Mononuclear cell (primary cell): ENCODE measurements around the gene CTNNA3. TPM values are rescaled to one million over a fixed set of nuclear protein-coding genes. Genes with fewer than 3 reads are reported as not detected.

Experiments
- H3K27me3 ChIP-seq: 2 replicates; pipeline ENCODE4 v1.6.0; 2011; ENCODE audit warnings: low read length, control low read depth; ENCODE audit not compliant: insufficient read depth
- H3K4me1 ChIP-seq: 2 replicates; pipeline ENCODE4 v1.5.1; 2011; ENCODE audit warnings: mild to moderate bottlenecking, low read length, control low read depth; ENCODE audit not compliant: insufficient read depth
- H3K4me3 ChIP-seq: 2 replicates; pipeline ENCODE4 v1.5.1; 2011; ENCODE audit warnings: mild to moderate bottlenecking, low read length, moderate library complexity
- H3K9me3 ChIP-seq: 2 replicates; pipeline ENCODE4 v1.5.1; 2011; ENCODE audit warnings: low read depth, mild to moderate bottlenecking, control low read depth, low read length
- total RNA-seq: library from RNA; depleted of rRNA; stranded (reverse); fragments of >200 nt; gene quantifications from one replicate; pipeline ENCODE4 v1.2.3, GENCODE V29; 2012

The CTNNA3 gene
- total RNA-seq, 1 donor: 0.42 TPM

DNA sequence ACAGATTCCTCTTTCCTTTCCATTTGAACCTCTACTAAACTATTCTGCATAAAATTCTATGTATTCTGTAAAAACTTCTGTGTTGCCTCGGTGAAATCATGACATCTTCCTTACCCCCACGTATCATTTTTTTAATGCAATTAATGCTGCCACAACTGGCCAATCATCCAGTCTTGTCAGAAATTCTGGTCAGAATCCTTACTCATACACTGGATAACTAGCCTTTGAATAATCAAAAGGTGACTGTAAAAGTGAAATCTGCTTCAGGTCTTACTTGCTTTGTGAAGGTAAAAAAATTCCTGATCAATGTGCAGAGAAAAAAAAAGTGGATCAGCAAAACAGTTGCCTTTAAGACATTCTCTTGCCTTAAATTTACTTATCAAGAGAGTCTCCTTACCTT, 859.2 kb downstream of the CTNNA3 start:
- H3K9me3 ChIP-seq: no peaks in the 10 kb centered on the region
- H3K27me3 ChIP-seq: no peaks in the 10 kb centered on the region
- H3K4me3 ChIP-seq: no peak overlapping the region
- H3K4me1 ChIP-seq: no peaks in the 10 kb centered on the region

DNA sequence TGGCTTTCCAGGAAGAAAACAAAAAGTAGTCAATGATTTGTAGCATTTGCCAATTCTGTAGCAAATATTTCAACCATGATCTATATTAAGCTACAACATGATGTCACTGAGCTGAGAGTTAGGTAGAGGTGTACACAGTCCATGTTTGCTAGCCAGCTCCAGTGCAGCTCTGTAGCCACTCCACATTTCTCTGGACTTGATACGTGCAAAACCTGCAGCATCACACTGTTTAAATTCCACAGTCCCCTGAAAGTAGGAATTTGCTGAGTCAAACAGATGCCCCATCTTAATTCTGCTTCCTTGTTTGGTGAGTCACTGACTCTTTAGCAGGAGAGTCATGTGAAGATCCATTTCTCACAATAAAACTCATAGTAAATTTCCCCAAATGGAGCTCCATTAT, 859.9 kb downstream of the CTNNA3 start:
- Histone ChIP-seq H3K27me3 (no peaks in the 10 kb centered on the region), H3K4me3 (no peak overlapping the region), H3K9me3 (no peaks in the 10 kb centered on the region), H3K4me1 (no peaks in the 10 kb centered on the region)

DNA sequence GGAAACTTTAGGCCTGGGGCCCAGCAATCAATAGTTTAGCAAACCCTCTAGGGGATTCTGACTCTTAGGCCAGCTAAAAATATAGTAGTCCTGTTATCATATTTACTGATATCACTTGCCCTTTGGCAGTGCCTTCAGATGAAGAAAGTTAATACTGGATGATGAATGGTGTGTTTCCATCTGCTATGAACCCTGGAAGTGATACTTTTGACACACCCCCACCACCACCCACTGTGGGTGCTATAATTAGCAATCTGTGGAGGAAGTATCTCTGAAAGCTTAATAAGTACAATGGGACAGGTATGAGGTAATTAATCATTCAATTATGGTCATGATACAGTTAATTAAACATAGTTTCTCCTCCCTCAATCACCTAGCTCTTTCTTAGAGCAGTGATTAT, 860.6 kb downstream of the CTNNA3 start:
- Histone ChIP-seq H3K4me3 (no peak overlapping the region), H3K4me1 (no peaks in the 10 kb centered on the region), H3K27me3 (no peaks in the 10 kb centered on the region), H3K9me3 (no peaks in the 10 kb centered on the region)

DNA sequence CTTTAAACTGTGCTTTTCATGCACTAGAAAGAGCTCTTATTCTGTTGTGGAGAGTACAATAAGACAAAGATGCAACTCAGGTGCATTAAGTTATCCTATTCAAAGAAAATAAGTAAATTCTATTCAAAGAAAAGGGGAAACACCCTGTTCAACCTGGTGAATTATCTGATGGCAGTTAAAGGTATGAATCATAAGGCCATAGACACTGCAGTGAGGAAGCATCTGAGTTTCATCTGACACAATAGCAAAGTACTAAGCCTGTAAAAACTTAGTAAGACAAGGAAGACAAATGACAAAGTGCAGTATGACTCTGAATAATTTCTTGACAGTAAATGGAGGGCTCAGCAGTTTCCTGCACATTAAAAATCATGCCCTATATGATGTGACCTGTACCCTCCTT, 861.2 kb downstream of the CTNNA3 start:
- no peaks in the 10 kb centered on the region for H3K27me3 ChIP-seq
- no peaks in the 10 kb centered on the region for H3K9me3 ChIP-seq
- no peaks in the 10 kb centered on the region for H3K4me1 ChIP-seq
- no peak overlapping the region for H3K4me3 ChIP-seq

DNA sequence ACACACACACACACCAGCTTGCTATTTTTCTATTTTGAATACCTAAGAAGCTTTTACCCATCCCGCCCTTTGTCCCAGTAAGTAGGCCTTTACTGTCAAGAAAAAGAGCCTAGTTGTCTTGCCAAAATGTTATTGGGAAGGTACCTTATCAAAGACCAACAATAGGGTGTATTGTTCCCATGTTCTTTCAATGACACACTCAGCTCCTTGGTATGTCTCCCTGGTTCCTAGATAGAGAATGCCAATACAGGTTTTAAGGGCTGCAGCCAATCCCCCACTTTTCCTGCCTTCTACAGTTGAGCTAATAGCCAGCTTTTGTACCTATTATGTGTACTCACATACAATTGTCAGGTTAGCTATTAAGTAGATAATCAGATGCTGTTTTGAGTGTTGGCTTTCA, 862.1 kb downstream of the CTNNA3 start:
- H3K4me3 ChIP-seq: no peak overlapping the region
- H3K27me3 ChIP-seq: no peaks in the 10 kb centered on the region
- H3K9me3 ChIP-seq: no peaks in the 10 kb centered on the region
- no peaks in the 10 kb centered on the region for H3K4me1 ChIP-seq

DNA sequence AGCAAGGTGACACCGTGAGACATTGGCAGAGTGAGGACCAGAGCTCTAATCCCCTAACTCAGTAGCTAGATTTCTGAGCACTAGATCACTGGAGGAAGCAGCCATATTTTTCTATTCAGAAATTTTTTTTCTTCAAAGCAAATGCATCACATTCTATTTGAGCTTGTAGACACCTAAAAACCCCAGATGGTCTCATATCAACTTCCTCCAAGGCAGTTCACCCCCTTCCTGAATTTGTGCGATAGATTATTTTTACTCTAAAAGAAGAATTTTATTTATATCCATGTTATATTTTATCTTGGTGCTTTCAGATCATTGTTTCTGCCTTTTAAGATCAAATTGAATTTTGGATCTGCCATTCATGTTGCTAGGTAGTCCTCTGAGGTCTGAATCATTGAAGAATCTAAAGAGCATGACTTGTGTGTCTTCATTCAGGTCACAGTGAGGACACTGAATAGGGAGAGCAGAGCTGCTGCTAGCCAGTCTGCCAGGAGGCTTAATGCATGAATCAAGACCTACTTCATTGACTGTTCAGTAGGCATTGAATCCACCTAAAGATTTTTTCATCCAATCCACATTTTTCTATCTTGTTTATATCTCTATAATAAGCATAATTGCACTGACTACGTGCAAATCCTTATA, 863.1 kb downstream of the CTNNA3 start:
- Histone ChIP-seq H3K27me3 (no peaks in the 10 kb centered on the region), H3K9me3 (no peaks in the 10 kb centered on the region), H3K4me1 (no peaks in the 10 kb centered on the region), H3K4me3 (no peak overlapping the region)

DNA sequence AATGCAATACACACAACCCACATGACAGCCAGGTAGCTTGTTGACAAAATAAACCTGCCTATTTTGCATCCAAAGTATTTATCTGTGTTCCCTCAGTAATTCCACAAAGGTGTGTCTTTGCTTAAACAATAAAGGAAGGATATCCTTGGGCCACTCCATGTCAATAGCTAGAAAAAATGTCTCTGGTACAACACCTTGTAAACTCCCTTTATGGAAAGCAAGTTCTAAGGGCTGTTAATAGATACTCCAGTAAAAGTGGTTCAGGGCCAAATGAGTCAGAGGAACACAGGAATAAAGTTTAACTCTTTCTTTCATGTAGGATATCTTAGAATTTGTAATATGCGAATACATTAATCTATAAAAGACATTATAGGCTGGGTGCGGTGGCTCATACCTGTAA, 867.0 kb downstream of the CTNNA3 start:
- Histone ChIP-seq H3K4me3 (no peak overlapping the region), H3K4me1 (no peaks in the 10 kb centered on the region), H3K27me3 (no peaks in the 10 kb centered on the region), H3K9me3 (no peaks in the 10 kb centered on the region)

DNA sequence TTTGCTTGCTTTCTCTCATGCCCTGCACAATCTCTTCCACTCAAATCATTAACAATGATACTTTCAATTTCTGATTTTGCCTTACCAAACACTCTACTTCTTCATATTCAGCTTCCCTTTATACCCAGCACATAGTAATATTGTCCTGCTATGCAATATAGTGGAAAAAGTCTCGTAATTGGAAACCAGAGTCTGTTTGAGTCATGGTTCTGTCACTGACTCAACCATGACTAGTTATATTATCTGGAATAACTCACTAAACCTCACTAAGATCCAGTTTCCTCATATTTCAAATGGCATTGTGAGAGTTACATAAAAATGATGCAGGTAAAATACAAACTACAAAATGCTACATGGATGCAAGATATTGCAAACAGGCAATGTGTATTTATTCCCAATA, 868.6 kb downstream of the CTNNA3 start:
- Histone ChIP-seq H3K27me3 (no peaks in the 10 kb centered on the region), H3K4me3 (no peak overlapping the region), H3K4me1 (no peaks in the 10 kb centered on the region), H3K9me3 (no peaks in the 10 kb centered on the region)

DNA sequence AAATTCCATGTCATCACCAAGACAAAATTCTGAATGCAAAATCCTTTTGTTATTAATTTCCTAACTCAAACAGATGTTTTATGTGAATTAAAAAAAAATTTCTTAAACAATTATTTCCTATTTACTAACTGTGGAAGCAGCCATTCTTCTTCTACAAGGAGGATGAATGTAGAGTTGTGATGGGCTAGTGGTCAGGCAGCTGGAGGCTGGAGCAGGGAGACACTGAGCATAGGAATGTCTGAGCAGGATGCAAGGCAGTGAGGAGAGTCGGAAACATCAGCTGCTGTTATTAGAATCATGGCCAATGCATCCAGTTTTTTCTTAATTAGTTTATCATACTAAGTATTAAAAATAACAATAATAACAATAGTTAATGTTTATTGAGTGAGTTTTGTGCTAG, 872.7 kb downstream of the CTNNA3 start:
- Histone ChIP-seq H3K4me3 (no peak overlapping the region), H3K27me3 (no peaks in the 10 kb centered on the region), H3K4me1 (no peaks in the 10 kb centered on the region), H3K9me3 (no peaks in the 10 kb centered on the region)

DNA sequence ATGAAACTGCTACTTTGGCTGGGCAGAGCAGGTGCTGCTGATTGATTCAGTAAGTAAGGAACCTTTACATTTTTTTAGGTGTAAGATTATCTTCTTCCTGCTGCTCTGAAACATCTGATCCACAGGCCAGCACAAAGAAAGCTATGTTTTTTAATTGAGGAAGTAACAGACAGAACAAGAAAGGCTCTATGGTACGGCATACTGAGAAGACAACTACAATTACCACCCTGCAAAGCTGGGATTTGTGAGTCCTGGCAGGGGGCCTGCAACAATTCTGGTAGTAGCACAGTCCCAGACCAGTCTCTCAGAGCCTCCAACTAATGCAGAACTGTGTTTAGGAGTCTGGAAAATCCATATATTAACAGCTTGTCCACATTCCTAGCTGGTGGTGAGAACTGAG, 873.2 kb downstream of the CTNNA3 start:
- Histone ChIP-seq H3K27me3 (no peaks in the 10 kb centered on the region), H3K4me1 (no peaks in the 10 kb centered on the region), H3K4me3 (no peak overlapping the region), H3K9me3 (no peaks in the 10 kb centered on the region)

DNA sequence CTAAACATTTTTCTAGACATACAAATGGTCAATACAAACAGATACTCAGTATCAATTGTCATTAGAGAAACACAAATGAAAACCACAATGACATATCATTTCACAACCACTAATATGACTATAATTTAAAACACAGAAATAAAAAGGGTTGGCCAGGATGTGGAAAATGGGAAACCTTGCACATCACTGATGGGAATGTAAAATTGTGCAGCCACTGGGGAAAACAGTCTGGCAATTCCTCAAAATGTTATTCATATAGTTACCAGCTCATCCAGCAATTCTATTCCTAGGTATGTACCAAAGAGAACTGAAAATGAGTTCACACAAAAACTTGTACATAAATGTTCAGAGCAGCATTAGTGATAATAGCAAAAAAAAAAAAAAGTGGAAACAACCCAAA, 876.3 kb downstream of the CTNNA3 start:
- Histone ChIP-seq H3K9me3 (no peaks in the 10 kb centered on the region), H3K4me1 (no peaks in the 10 kb centered on the region), H3K27me3 (no peaks in the 10 kb centered on the region), H3K4me3 (no peak overlapping the region)

DNA sequence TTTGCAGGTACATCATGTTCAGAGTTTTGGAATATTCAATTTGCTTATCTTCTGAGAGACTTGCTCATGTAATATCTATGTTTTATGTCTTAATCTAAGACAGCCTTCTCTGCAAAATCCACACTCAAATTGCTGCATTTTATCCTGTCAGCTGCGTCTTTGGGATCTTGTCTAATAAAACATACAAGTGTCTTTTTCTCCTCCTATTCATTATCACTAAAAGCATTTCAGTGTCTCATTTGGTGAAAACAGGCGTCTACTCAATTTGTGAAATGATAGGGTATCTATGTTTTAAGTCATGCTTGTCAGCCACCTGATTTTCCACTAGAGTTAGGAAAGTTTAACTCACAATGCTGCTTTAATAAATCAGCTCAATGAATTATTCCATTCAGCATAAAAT, 882.9 kb downstream of the CTNNA3 start:
- no peaks in the 10 kb centered on the region for H3K4me1 ChIP-seq

DNA sequence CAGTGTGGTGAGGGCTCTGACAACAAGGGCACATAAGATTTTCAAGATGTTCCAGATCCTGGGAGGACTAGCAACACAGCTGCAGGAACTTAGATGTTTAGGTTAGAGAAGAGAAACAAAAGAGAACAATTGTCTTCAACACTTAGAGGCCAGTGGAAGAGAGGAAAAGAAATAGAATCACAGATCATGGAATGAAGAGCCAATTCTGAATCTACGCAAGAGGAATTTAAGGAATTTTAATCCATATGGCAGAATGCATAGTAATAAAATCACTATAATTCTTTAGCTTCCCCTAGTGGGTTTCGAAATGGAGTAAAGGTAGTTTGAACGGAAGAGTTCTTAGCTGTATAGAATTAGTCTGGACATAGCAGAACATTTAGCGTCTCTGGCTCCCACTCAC, 884.8 kb downstream of the CTNNA3 start:
- no peaks in the 10 kb centered on the region for H3K27me3 ChIP-seq
- no peaks in the 10 kb centered on the region for H3K9me3 ChIP-seq
- H3K4me1 ChIP-seq: no peaks in the 10 kb centered on the region
- H3K4me3 ChIP-seq: no peak overlapping the region

More for the DNA sequence above, 882.9 kb downstream of the CTNNA3 start:
- H3K9me3 ChIP-seq: no peaks in the 10 kb centered on the region
- H3K27me3 ChIP-seq: no peaks in the 10 kb centered on the region
- H3K4me3 ChIP-seq: no peak overlapping the region

DNA sequence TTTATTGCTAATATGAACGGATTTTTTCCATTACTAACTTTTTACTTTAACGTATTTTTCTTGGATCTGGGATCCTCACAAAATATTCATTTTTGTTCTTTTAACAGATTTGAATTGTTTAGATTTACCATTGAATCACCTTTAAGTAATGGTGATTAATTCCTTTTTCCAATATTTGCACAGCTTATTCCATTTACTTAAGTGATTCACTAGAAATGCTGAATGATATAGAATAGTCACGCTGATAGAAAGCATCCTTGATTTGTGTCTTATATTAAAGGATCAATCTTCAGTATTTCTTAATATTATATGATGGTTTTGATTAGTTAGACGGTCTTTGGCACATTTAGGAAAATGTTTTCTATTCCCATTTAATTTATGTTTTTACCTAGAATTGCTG, 886.6 kb downstream of the CTNNA3 start:
- H3K9me3 ChIP-seq: no peaks in the 10 kb centered on the region
- no peak overlapping the region for H3K4me3 ChIP-seq
- H3K27me3 ChIP-seq: no peaks in the 10 kb centered on the region
- H3K4me1 ChIP-seq: no peaks in the 10 kb centered on the region

DNA sequence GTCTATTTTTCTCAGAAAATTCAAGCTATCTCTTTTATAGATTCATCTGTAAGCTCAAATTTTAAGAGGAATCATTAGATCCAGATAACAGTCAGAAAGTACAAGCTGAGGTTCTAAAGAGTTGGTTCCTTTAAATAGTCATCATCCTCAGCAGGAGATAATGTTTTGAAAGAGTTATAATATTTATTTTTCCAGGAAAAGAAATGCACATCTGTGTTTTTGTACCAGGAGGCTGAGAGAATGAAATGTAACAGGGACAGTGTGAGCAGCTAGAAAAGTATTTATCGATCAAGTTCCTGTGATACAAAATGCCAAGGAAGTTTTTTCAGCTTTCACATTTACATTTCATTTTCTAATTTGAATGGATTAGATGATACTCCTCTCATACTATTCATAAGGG, 890.4 kb downstream of the CTNNA3 start:
- H3K9me3 ChIP-seq: no peaks in the 10 kb centered on the region
- H3K4me3 ChIP-seq: no peak overlapping the region
- H3K27me3 ChIP-seq: no peaks in the 10 kb centered on the region
- H3K4me1 ChIP-seq: no peaks in the 10 kb centered on the region

DNA sequence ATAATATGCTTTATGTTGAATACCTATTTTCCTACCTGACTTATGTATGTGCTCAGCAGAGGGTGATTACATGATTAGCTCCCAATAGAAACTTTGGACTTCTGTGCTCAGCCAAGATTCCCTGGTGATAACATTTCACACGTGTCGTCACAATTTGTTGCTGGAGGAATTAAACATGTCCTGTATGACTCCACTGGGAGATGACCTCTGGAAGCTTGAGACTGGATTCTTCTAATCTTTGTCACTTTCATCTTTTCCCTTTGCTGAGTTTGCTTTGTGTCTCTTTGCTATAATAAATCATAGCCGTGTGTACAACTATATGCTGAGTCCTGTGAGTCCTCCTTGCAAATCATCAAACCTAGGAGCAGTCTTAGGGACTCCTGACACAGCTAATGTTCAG, 891.0 kb downstream of the CTNNA3 start:
- Histone ChIP-seq H3K4me1 (no peaks in the 10 kb centered on the region), H3K27me3 (no peaks in the 10 kb centered on the region), H3K9me3 (no peaks in the 10 kb centered on the region), H3K4me3 (no peak overlapping the region)
